Measurements from ENCODE around the gene PBXIP1. TPM values are rescaled to one million over a fixed set of nuclear protein-coding genes. Genes with fewer than 3 reads are reported as not detected.
"Not testable (repeated sequence)": the region's sequence is repeated elsewhere in the genome, so short reads cannot be mapped to it uniquely, and the experiment has no call there.

Gene PBXIP1
- total RNA-seq, 4 donors from 2014 or later: 205 to 371 (median 283) TPM

GRCh38 chr1:154996966-154997701 is 41.2 kb upstream of the PBXIP1 start:
- Histone ChIP-seq H3K9me3 (no peaks in the 10 kb centered on the region), H3K27me3 (no peaks in the 10 kb centered on the region), H3K4me3 (no peak overlapping the region), H3K36me3 (peaks cover 0 to 12% of the 10 kb centered on the region in 2 donors), H3K4me1 (peaks cover 3 to 37% (median 13%) of the 10 kb centered on the region in 3 donors), H3K27ac (no peak overlapping the region)
- TF ChIP-seq POLR2AphosphoS5 (IDR thresholded peaks at IDR 0.05): no peak
- TF ChIP-seq EP300 (IDR thresholded peaks at IDR 0.05): no peak
- no peak for TF ChIP-seq CTCF (IDR thresholded peaks at IDR 0.05)
- no peak for TF ChIP-seq POLR2A (IDR thresholded peaks at IDR 0.05)
- 93 to 96% methylated on average over 4 to 9 of the region's 15 CpGs for WGBS, 2 donors (ENCODE audit: low coverage in 1 of 2)
- no peak for ATAC-seq

DNA sequence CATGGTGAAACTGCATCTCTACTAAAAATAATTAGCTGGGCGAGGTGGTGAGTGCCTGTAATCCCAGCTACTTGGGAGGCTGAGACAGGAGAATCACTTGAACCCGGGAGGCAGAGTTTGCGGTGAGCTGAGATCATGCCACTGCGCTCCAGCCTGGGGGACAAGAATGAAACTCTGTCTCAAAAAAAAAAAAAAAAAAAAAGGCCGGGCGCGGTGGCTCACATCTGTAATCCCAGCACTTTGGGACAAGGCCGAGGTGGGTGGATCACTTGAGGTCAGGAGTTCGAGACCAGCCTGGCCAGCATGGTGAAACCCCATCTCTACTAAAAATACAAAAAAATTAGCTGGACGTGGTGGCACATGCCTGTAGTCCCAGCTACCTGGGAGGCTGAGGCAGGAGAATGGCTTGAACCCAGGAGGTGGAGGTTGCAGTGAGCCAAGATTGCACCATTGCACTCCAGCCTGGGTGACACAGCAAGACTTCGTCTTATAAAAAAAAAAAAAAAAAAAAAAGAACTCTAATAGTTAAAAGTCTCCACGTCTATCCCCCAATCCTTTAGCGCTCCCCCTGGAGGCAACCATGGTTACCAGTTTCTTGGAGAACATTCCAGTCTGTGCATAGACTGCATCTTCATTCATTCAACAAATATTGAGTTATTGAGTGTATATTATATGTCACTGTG is 39.5 kb upstream of the PBXIP1 start:
- WGBS, 2 donors (ENCODE audit: low coverage in 1 of 2): 17 to 52% methylated on average over 4 to 10 of the region's 13 CpGs
- not testable (repeated sequence) for H3K9me3 ChIP-seq, H3K4me3 ChIP-seq, H3K27ac ChIP-seq, H3K27me3 ChIP-seq
- TF ChIP-seq CTCF (IDR thresholded peaks at IDR 0.05): peak in 3 of 4 experiments; percentile 9 to 45 (median 36)
- H3K36me3 ChIP-seq: peaks cover 0 to 27% of the 10 kb centered on the region in 2 donors
- H3K4me1 ChIP-seq: peaks cover 3 to 37% (median 13%) of the 10 kb centered on the region in 3 donors
- ATAC-seq: peak; percentile 19

DNA sequence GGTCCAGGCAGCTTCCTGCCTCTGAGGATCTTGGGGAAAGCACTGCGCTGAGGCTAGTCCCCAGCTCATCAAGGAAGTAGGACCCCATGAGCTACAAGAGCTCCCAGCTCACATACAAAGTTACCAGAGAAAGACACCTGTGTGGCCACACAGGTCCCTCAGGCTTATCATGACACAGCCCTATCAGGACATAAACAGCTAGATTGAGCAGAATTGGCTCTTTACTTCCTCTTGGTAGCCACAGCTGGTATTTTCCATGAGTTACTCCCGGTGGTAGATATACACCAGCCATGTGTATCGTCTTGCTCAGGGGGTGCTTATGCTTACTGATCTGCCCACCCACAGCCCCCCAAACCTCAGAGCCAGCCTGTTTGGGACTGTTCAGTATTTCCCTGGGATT is 38.7 kb upstream of the PBXIP1 start:
- no peaks in the 10 kb centered on the region for H3K9me3 ChIP-seq
- peaks cover 0 to 36% of the 10 kb centered on the region in 2 donors for H3K36me3 ChIP-seq
- TF ChIP-seq POLR2AphosphoS5 (IDR thresholded peaks at IDR 0.05): no peak
- TF ChIP-seq CTCF (IDR thresholded peaks at IDR 0.05): no peak
- TF ChIP-seq POLR2A (IDR thresholded peaks at IDR 0.05): no peak
- no peak for TF ChIP-seq EP300 (IDR thresholded peaks at IDR 0.05)
- no peak overlapping the region for H3K27ac ChIP-seq
- H3K4me1 ChIP-seq: peaks cover 2 to 29% (median 8%) of the 10 kb centered on the region in 3 donors
- no peaks in the 10 kb centered on the region for H3K27me3 ChIP-seq
- no peak overlapping the region for H3K4me3 ChIP-seq
- WGBS, 2 donors (ENCODE audit: low coverage in 1 of 2): 60 to 73% methylated on average over 2 to 3 of the region's 3 CpGs
- ATAC-seq: no peak

DNA sequence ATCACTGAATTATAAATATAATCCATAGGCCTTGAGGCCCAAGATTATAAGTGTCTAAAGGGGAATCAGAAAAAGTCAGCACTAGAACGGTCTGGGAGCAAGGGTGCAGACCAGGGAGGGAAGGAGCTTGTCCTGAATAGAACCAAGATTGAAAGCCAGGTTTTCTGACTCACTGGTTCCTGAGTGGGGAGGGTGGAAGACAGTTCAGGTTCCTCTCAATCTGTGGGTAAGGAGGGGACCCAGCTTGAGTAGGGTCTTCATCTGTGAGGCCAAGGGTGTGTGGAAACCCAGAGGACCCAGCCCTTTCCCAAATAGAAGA is 38.3 kb upstream of the PBXIP1 start:
- Histone ChIP-seq H3K27me3 (no peaks in the 10 kb centered on the region), H3K4me3 (no peak overlapping the region), H3K36me3 (peaks cover 0 to 39% of the 10 kb centered on the region in 2 donors), H3K27ac (no peak overlapping the region), H3K4me1 (peaks cover 0 to 29% (median 4%) of the 10 kb centered on the region in 3 donors), H3K9me3 (no peaks in the 10 kb centered on the region)
- ATAC-seq: no peak
- TF ChIP-seq POLR2A (IDR thresholded peaks at IDR 0.05) (no peak), EP300 (IDR thresholded peaks at IDR 0.05) (no peak), POLR2AphosphoS5 (IDR thresholded peaks at IDR 0.05) (no peak), CTCF (IDR thresholded peaks at IDR 0.05) (no peak)
- WGBS, 2 donors (ENCODE audit: low coverage in 1 of 2): 67 to 70% methylated on average over 1 of the region's 1 CpG
